ENCODE measurements around the gene TMEM229B.

Gene TMEM229B

DNA sequence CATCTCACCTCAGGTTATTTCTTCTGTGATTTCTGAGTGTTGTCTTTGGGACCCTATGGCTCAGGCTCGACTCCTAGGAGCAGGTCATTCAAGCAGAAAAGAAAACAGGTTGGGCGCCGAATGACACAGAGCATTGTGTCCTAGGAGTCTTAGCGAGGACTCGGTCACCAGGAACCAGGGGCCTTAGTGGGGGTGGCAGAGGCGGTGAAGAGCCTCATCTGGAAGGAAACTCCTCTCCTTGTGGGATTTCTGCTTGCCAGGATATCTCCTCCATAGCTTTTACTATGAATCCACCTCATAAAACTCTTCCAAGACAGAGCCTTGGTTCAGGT is 45.2 kb upstream of the TMEM229B start:
- TF ChIP-seq SPI1 (IDR thresholded peaks at IDR 0.05; ENCODE audit: borderline replicate concordance, low read depth) (no peak), GABPA (IDR thresholded peaks at IDR 0.05; ENCODE audit: low read depth) (no peak), POLR2AphosphoS5 (IDR thresholded peaks at IDR 0.05; ENCODE audit: low read depth) (no peak)
- TF ChIP-seq, protein P1, sequence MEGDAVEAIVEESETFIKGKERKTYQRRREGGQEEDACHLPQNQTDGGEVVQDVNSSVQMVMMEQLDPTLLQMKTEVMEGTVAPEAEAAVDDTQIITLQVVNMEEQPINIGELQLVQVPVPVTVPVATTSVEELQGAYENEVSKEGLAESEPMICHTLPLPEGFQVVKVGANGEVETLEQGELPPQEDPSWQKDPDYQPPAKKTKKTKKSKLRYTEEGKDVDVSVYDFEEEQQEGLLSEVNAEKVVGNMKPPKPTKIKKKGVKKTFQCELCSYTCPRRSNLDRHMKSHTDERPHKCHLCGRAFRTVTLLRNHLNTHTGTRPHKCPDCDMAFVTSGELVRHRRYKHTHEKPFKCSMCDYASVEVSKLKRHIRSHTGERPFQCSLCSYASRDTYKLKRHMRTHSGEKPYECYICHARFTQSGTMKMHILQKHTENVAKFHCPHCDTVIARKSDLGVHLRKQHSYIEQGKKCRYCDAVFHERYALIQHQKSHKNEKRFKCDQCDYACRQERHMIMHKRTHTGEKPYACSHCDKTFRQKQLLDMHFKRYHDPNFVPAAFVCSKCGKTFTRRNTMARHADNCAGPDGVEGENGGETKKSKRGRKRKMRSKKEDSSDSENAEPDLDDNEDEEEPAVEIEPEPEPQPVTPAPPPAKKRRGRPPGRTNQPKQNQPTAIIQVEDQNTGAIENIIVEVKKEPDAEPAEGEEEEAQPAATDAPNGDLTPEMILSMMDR (IDR thresholded peaks at IDR 0.05; ENCODE audit: insufficient read depth, low read length), result no peak
- TF ChIP-seq, protein P2, sequence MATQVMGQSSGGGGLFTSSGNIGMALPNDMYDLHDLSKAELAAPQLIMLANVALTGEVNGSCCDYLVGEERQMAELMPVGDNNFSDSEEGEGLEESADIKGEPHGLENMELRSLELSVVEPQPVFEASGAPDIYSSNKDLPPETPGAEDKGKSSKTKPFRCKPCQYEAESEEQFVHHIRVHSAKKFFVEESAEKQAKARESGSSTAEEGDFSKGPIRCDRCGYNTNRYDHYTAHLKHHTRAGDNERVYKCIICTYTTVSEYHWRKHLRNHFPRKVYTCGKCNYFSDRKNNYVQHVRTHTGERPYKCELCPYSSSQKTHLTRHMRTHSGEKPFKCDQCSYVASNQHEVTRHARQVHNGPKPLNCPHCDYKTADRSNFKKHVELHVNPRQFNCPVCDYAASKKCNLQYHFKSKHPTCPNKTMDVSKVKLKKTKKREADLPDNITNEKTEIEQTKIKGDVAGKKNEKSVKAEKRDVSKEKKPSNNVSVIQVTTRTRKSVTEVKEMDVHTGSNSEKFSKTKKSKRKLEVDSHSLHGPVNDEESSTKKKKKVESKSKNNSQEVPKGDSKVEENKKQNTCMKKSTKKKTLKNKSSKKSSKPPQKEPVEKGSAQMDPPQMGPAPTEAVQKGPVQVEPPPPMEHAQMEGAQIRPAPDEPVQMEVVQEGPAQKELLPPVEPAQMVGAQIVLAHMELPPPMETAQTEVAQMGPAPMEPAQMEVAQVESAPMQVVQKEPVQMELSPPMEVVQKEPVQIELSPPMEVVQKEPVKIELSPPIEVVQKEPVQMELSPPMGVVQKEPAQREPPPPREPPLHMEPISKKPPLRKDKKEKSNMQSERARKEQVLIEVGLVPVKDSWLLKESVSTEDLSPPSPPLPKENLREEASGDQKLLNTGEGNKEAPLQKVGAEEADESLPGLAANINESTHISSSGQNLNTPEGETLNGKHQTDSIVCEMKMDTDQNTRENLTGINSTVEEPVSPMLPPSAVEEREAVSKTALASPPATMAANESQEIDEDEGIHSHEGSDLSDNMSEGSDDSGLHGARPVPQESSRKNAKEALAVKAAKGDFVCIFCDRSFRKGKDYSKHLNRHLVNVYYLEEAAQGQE (IDR thresholded peaks at IDR 0.05; ENCODE audit: insufficient replicate concordance, low read depth), result no peak
- no peak overlapping the region for H3K27ac ChIP-seq (replicated peaks)
- peaks cover 13% of the 10 kb centered on the region for H3K27me3 ChIP-seq (ENCODE audit: insufficient read depth, poor library complexity, severe bottlenecking)
- H3K4me3 ChIP-seq (replicated peaks; ENCODE audit: insufficient read depth, low read length), result no peak overlapping the region
- DNase-seq (ENCODE audit: low read depth in 1 of 2, low spot score in 1 of 2), result no peak

DNA sequence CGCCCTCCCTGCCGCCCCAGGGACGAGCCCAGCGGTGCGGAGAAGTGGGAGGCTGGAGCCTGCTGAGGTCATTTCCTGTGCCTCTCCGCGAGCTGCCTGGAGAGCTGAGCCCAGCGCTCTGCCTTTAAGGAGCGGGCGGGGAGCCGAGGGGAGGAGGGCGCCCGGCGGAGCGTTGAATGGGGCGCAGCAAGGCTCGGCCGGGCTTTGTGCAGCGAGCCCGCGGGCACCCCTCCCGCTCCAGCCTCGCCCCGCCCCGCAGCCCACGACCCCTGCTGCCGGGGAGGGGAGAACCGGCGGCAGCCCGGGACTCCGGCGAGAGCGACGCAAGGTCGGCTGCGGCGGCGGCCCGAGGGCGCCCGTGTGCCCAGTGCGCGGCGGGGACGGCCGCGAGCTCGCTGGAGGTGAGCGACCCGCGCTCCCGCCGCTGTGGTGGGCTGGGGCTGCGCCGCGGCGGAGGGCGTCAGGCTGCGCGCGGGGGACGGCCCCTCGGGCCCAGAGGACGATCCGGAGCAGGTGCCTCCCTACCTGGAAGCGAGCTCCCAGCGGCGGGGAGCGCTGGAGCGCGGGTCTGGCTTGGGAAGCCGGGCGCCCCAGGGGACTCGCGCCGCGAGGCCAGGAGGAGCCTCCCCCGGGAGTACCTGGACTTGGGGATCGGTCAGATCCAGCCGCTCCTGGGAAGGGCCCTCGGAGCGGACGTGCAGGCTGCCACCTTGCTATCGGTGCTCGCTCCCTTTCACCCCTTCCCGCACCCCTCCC is 44.7 kb upstream of the TMEM229B start, which contains the start of gene PLEKHH1:
Gene PLEKHH1, plus strand, starts transcription at position 293 of the 756 bp plus-strand sequence. CDS start 8,578 bp downstream, outside the sequence.
- DNase-seq (ENCODE audit: low read depth in 1 of 2, low spot score in 1 of 2), result peak in 1 of 2 experiments; percentile 13
- Histone ChIP-seq H3K4me3 (replicated peaks; ENCODE audit: insufficient read depth, low read length) (peak within 1 kb of the TSS; percentile 34), H3K27me3 (ENCODE audit: insufficient read depth, poor library complexity, severe bottlenecking) (peaks cover 13% of the 10 kb centered on the region), H3K27ac (replicated peaks) (no peak within 1 kb of the TSS)
- TF ChIP-seq POLR2AphosphoS5 (IDR thresholded peaks at IDR 0.05; ENCODE audit: low read depth) (no peak), SPI1 (IDR thresholded peaks at IDR 0.05; ENCODE audit: borderline replicate concordance, low read depth) (no peak), GABPA (IDR thresholded peaks at IDR 0.05; ENCODE audit: low read depth) (no peak)
- TF ChIP-seq, protein P1 (IDR thresholded peaks at IDR 0.05; ENCODE audit: insufficient read depth, low read length), result no peak
- TF ChIP-seq, protein P2 (IDR thresholded peaks at IDR 0.05; ENCODE audit: insufficient replicate concordance, low read depth), result no peak

DNA sequence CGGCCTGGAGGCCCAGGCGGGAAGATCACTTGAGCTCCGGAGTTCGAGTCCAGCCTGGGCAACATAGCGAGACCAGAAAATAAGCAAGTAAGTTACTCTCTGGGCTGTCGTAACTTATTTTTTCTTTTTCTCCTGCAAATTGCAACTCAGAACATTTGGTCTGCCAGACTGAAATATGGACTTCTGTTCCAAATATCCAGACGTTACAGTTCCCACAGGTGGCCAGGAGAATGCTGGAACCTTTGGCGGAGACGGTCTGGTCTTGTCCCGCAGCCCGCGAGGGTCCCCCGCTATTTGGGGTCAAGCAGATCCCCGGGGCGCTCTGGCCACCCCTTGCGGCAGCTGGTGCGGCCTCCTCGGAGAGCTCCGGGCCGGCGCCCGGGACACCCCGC is 44.1 kb upstream of the TMEM229B start:
- Histone ChIP-seq H3K4me3 (replicated peaks; ENCODE audit: insufficient read depth, low read length) (peak overlapping the region; percentile 34), H3K27me3 (ENCODE audit: insufficient read depth, poor library complexity, severe bottlenecking) (peaks cover 13% of the 10 kb centered on the region), H3K27ac (replicated peaks) (no peak overlapping the region)
- TF ChIP-seq, protein P2 (IDR thresholded peaks at IDR 0.05; ENCODE audit: insufficient replicate concordance, low read depth), result no peak
- TF ChIP-seq POLR2AphosphoS5 (IDR thresholded peaks at IDR 0.05; ENCODE audit: low read depth), result no peak
- TF ChIP-seq GABPA (IDR thresholded peaks at IDR 0.05; ENCODE audit: low read depth), result no peak
- TF ChIP-seq, protein P1 (IDR thresholded peaks at IDR 0.05; ENCODE audit: insufficient read depth, low read length), result no peak
- no peak for TF ChIP-seq SPI1 (IDR thresholded peaks at IDR 0.05; ENCODE audit: borderline replicate concordance, low read depth)
- no peak for DNase-seq (ENCODE audit: low read depth in 1 of 2, low spot score in 1 of 2)
